Iris pigment epithelial cell (primary cell): Measurements from ENCODE around the gene PALLD.

ENCODE experiments used
- DNase-seq: peaks from one replicate; pipeline ENCODE4 v3.0.0-alpha.2; 2011; ENCODE audit warnings: low read depth

The PALLD gene

GRCh38 chr4:168622600-168622999, 125.7 kb downstream of the PALLD start:
- DNase-seq, result no peak

- no peak for DNase-seq
These were observed 126.2 kb downstream of the PALLD start for GRCh38 chr4:168623011-168623410.

GRCh38 chr4:168623484-168623883, 126.6 kb downstream of the PALLD start:
- DNase-seq, result no peak

- no peak for DNase-seq
These were observed 131.4 kb downstream of the PALLD start for GRCh38 chr4:168628251-168628650.

GRCh38 chr4:168629566-168629965, 132.7 kb downstream of the PALLD start:
- DNase-seq, result no peak

GRCh38 chr4:168630445-168631187, 133.8 kb downstream of the PALLD start:
- peak; percentile 89 for DNase-seq

GRCh38 chr4:168631241-168632162, 134.7 kb downstream of the PALLD start:
- peak; percentile 71 for DNase-seq

- no peak for DNase-seq
These were observed 135.5 kb downstream of the PALLD start for GRCh38 chr4:168632301-168632725.

GRCh38 chr4:168633064-168633463, 136.2 kb downstream of the PALLD start:
- no peak for DNase-seq

- no peak for DNase-seq
These were observed 136.6 kb downstream of the PALLD start for GRCh38 chr4:168633496-168633895.

- DNase-seq, result peak; percentile 95
These were observed 137.5 kb downstream of the PALLD start for GRCh38 chr4:168634276-168634802.

GRCh38 chr4:168636040-168636439, 139.2 kb downstream of the PALLD start:
- DNase-seq, result no peak

GRCh38 chr4:168636506-168637196, 139.8 kb downstream of the PALLD start:
- DNase-seq, result peak; percentile 89

- DNase-seq, result peak; percentile 85
These were observed 141.3 kb downstream of the PALLD start for GRCh38 chr4:168637872-168638756.

- DNase-seq, result no peak
These were observed 143.1 kb downstream of the PALLD start for GRCh38 chr4:168639914-168640313.

GRCh38 chr4:168641811-168642140, 144.9 kb downstream of the PALLD start:
- no peak for DNase-seq

GRCh38 chr4:168642591-168642990, 145.7 kb downstream of the PALLD start:
- DNase-seq, result no peak

- DNase-seq, result peak; percentile 65
These were observed 146.4 kb downstream of the PALLD start for GRCh38 chr4:168643111-168643795.

- DNase-seq, result no peak
These were observed 146.9 kb downstream of the PALLD start for GRCh38 chr4:168643796-168644159.

GRCh38 chr4:168646001-168646768, 149.3 kb downstream of the PALLD start:
- no peak for DNase-seq
